Stomach (tissue), 9 donors: ENCODE measurements around the gene PAK5. TPM values are rescaled to one million over a fixed set of nuclear protein-coding genes. Genes with fewer than 3 reads are reported as not detected.

Experiments
- DNase-seq, 2 donors: peaks; one replicate each; pipeline versions ENCODE4 v3.0.0 to v3.0.0-alpha.2; 2013 to 2019
- H3K27ac ChIP-seq, 5 donors: fragments of 200-600 bp in 4 of 5; sonication (generic) in 4 of 5; one replicate each; pipeline ENCODE4 v1.5.1; 2013 to 2019; ENCODE audit warnings: mild to moderate bottlenecking in 1 of 5, moderate library complexity in 1 of 5
- H3K27me3 ChIP-seq, 3 donors: fragments of 200-600 bp; sonication (generic); one replicate each; pipeline ENCODE4 v1.5.1; 2017 to 2019; ENCODE audit warnings: mixed run types in 1 of 3
- H3K36me3 ChIP-seq, 4 donors: fragments of 200-600 bp; sonication (generic); 1 replicate in 3 of 4; 2 replicates in 1 of 4; pipeline ENCODE4 v1.5.1; 2016 to 2019
- H3K4me1 ChIP-seq, 4 donors: fragments of 200-600 bp; sonication (generic); one replicate each; pipeline ENCODE4 v1.5.1; 2016 to 2019
- H3K4me3 ChIP-seq, 4 donors: fragments of 200-600 bp; sonication (generic) in 3 of 4; one replicate each; pipeline ENCODE4 v1.5.1; 2016 to 2019; ENCODE audit warnings: mild to moderate bottlenecking in 1 of 4
- H3K9me3 ChIP-seq, 4 donors: fragments of 200-600 bp; sonication (generic); one replicate each; pipeline ENCODE4 v1.5.1; 2016 to 2019
- CTCF ChIP-seq, 7 experiments: fragments of 450-650 bp in 4 of 7; fragments of 200-600 bp in 3 of 7; sonication (generic) in 3 of 7; IDR thresholded peaks; one replicate each; pipeline ENCODE4 v1.5.1; 2016 to 2019; ENCODE audit warnings: antibody characterized with exemption in 7 of 7, control low read depth in 2 of 7, mild to moderate bottlenecking in 1 of 7
- EP300 ChIP-seq: sonication (generic); formaldehyde crosslinking; IDR thresholded peaks from one replicate; pipeline ENCODE4 v1.6.1; 2017; ENCODE audit warnings: antibody characterized with exemption
- POLR2A ChIP-seq, 4 donors: fragments of 450-650 bp; IDR thresholded peaks; one replicate each; pipeline ENCODE4 v1.6.1; 2016; ENCODE audit warnings: antibody characterized with exemption in 4 of 4, control low read depth in 2 of 4, mild to moderate bottlenecking in 1 of 4, moderate library complexity in 1 of 4
- POLR2AphosphoS5 ChIP-seq, 3 donors: sonication (generic); formaldehyde crosslinking; IDR thresholded peaks; one replicate each; pipeline ENCODE4 v1.6.1; 2016; ENCODE audit warnings: antibody characterized with exemption in 3 of 3
- WGBS, 5 donors: extraction: QIAGEN DNeasy Blood & Tissue Kit in 3 of 5; methylation state at CpG; one replicate each; pipeline versions ENCODE4 v1.1.5 to v1.1.7; 2013 to 2018; 5-methylcytosine and 5-hydroxymethylcytosine counted together
- intact Hi-C: fragments of 100-400 bp; cut with DNase I; formaldehyde crosslinking; loops from one replicate; pipeline ENCODE4 v1.15.1; 2023; ENCODE audit warnings: low total_unique reads
- polyA plus RNA-seq, 3 donors: library from polyadenylated mRNA; stranded (reverse); fragments of 200-250 nt; gene quantifications; one replicate each; pipeline ENCODE4 v1.2.3, GENCODE V29; 2013
- total RNA-seq, 5 donors: library from RNA; depleted of rRNA; stranded (reverse); fragments of >200 nt; gene quantifications; one replicate each; pipeline versions ENCODE4 v1.1.0 to v1.2.3, GENCODE V29; 2014 to 2016
- donor health status: healthy with polysubstance abuse.
- donor health status: Bipolar disorder and iron deficiency.
- donor health status: healthy.

Gene PAK5
- total and polyA plus RNA-seq, 8 donors, result under 0.01 to 0.92 (median 0.35) TPM; not detected in 3

- H3K4me1 ChIP-seq, result no peaks in the 10 kb centered on the region
- H3K27ac ChIP-seq, result no peak overlapping the region
- WGBS, 5 donors, result 74 to 89% (median 83%) methylated on average over 2 of the region's 2 CpGs
- no peaks in the 10 kb centered on the region for H3K9me3 ChIP-seq
- no peak overlapping the region for H3K4me3 ChIP-seq
- no peak for DNase-seq
- H3K27me3 ChIP-seq, result no peaks in the 10 kb centered on the region
- TF ChIP-seq CTCF (IDR thresholded peaks at IDR 0.05), result no peak
- no peak for TF ChIP-seq POLR2A (IDR thresholded peaks at IDR 0.05)
- no peak for TF ChIP-seq EP300
- no peak for TF ChIP-seq POLR2AphosphoS5 (IDR thresholded peaks at IDR 0.05)
- no peaks in the 10 kb centered on the region for H3K36me3 ChIP-seq
- intact Hi-C loops, result no loop called here
Observed at GRCh38 chr20:9637889-9638288, 201.0 kb downstream of the PAK5 start.

- H3K4me3 ChIP-seq, result no peak overlapping the region
- TF ChIP-seq POLR2AphosphoS5 (IDR thresholded peaks at IDR 0.05) (no peak), CTCF (IDR thresholded peaks at IDR 0.05) (no peak), POLR2A (IDR thresholded peaks at IDR 0.05) (no peak), EP300 (no peak)
- H3K36me3 ChIP-seq, result no peaks in the 10 kb centered on the region
- H3K4me1 ChIP-seq, result no peaks in the 10 kb centered on the region
- H3K27me3 ChIP-seq, result no peaks in the 10 kb centered on the region
- intact Hi-C loops, result no loop called here
- WGBS, 5 donors, result 90 to 97% (median 91%) methylated on average over 1 of the region's 1 CpG
- no peaks in the 10 kb centered on the region for H3K9me3 ChIP-seq
- no peak overlapping the region for H3K27ac ChIP-seq
- no peak for DNase-seq
Observed at GRCh38 chr20:9635750-9636149, 203.1 kb downstream of the PAK5 start.

GRCh38 chr20:9634327-9634726 lies 204.5 kb downstream of the PAK5 start:
- Histone ChIP-seq H3K27me3 (no peaks in the 10 kb centered on the region), H3K36me3 (no peaks in the 10 kb centered on the region), H3K27ac (no peak overlapping the region), H3K4me3 (no peak overlapping the region), H3K4me1 (no peaks in the 10 kb centered on the region), H3K9me3 (no peaks in the 10 kb centered on the region)
- intact Hi-C loops, result no loop called here
- DNase-seq, result no peak
- TF ChIP-seq CTCF (IDR thresholded peaks at IDR 0.05), result no peak
- TF ChIP-seq POLR2AphosphoS5 (IDR thresholded peaks at IDR 0.05), result no peak
- no peak for TF ChIP-seq EP300
- no peak for TF ChIP-seq POLR2A (IDR thresholded peaks at IDR 0.05)

- no peak overlapping the region for H3K27ac ChIP-seq
- WGBS, 5 donors, result 37 to 92% (median 51%) methylated on average over 1 of the region's 1 CpG
- no peaks in the 10 kb centered on the region for H3K9me3 ChIP-seq
- H3K4me1 ChIP-seq, result no peaks in the 10 kb centered on the region
- no peak for DNase-seq
- TF ChIP-seq EP300 (no peak), POLR2A (IDR thresholded peaks at IDR 0.05) (no peak), CTCF (IDR thresholded peaks at IDR 0.05) (no peak), POLR2AphosphoS5 (IDR thresholded peaks at IDR 0.05) (no peak)
- no peak overlapping the region for H3K4me3 ChIP-seq
- no peaks in the 10 kb centered on the region for H3K27me3 ChIP-seq
- intact Hi-C loops, result no loop called here
- H3K36me3 ChIP-seq, result no peaks in the 10 kb centered on the region
Observed at GRCh38 chr20:9632991-9633390, 205.9 kb downstream of the PAK5 start.
